WERI-Rb-1 (cell line): ENCODE results near the gene SRGAP3.

Experiments
- DNase-seq: peaks from one replicate; pipeline ENCODE4 v3.0.0-alpha.2; 2020
- H3K27ac ChIP-seq: fragments of 250-450 bp; sonication (Bioruptor Pico); 2 replicates; pipeline ENCODE4 v1.5.1; 2020; ENCODE audit warnings: mild to moderate bottlenecking, moderate library complexity
- H3K27me3 ChIP-seq: fragments of 250-450 bp; sonication (Bioruptor Pico); 2 replicates; pipeline ENCODE4 v1.5.1; 2021; ENCODE audit warnings: mild to moderate bottlenecking, low read depth, moderate library complexity; ENCODE audit not compliant: insufficient read depth, severe bottlenecking
- H3K36me3 ChIP-seq: fragments of 250-450 bp; sonication (Bioruptor Pico); 2 replicates; pipeline ENCODE4 v1.5.1; 2020; ENCODE audit warnings: mild to moderate bottlenecking, moderate library complexity
- H3K4me3 ChIP-seq: 2 replicates; pipeline ENCODE4 v1.5.1; 2011; ENCODE audit warnings: low read depth, mild to moderate bottlenecking, control low read depth, low read length
- H3K9me3 ChIP-seq: fragments of 250-450 bp; sonication (Bioruptor Pico); 2 replicates; pipeline ENCODE4 v1.5.1; 2021; ENCODE audit warnings: mild to moderate bottlenecking, moderate library complexity; ENCODE audit not compliant: severe bottlenecking
- CTCF ChIP-seq: IDR thresholded peaks from 2 replicates; pipeline ENCODE4 v1.5.1; 2011; ENCODE audit warnings: low read depth, mild to moderate bottlenecking, control low read depth, inconsistent platforms, low read length

The SRGAP3 gene

GRCh38 chr3:9192248-9193025 lies 57.0 kb downstream of the SRGAP3 start:
- Histone ChIP-seq H3K36me3 (no peaks in the 10 kb centered on the region), H3K27me3 (no peaks in the 10 kb centered on the region), H3K4me3 (no peak overlapping the region), H3K9me3 (no peaks in the 10 kb centered on the region), H3K27ac (no peak overlapping the region)
- TF ChIP-seq CTCF, result no peak
- DNase-seq, result no peak

GRCh38 chr3:9190276-9190675 lies 59.2 kb downstream of the SRGAP3 start:
- Histone ChIP-seq H3K27ac (no peak overlapping the region), H3K27me3 (no peaks in the 10 kb centered on the region), H3K9me3 (no peaks in the 10 kb centered on the region), H3K4me3 (no peak overlapping the region), H3K36me3 (no peaks in the 10 kb centered on the region)
- TF ChIP-seq CTCF, result no peak
- DNase-seq, result no peak

GRCh38 chr3:9188583-9188982 lies 60.9 kb downstream of the SRGAP3 start:
- Histone ChIP-seq H3K27ac (no peak overlapping the region), H3K9me3 (no peaks in the 10 kb centered on the region), H3K4me3 (no peak overlapping the region), H3K27me3 (no peaks in the 10 kb centered on the region), H3K36me3 (no peaks in the 10 kb centered on the region)
- no peak for TF ChIP-seq CTCF
- no peak for DNase-seq

GRCh38 chr3:9185701-9186100 lies 63.7 kb downstream of the SRGAP3 start:
- DNase-seq, result peak; percentile 89
- H3K27ac ChIP-seq, result peak overlapping the region; percentile 15; the same call in 1 of the 2 replicates
- no peak overlapping the region for H3K4me3 ChIP-seq
- H3K9me3 ChIP-seq, result no peaks in the 10 kb centered on the region
- TF ChIP-seq CTCF, result no peak
- no peaks in the 10 kb centered on the region for H3K27me3 ChIP-seq
- H3K36me3 ChIP-seq, result no peaks in the 10 kb centered on the region

- H3K36me3 ChIP-seq, result no peaks in the 10 kb centered on the region
- no peak for TF ChIP-seq CTCF
These were observed 64.4 kb downstream of the SRGAP3 start for GRCh38 chr3:9185046-9185445.

GRCh38 chr3:9184461-9184835 lies 65.0 kb downstream of the SRGAP3 start:
- no peaks in the 10 kb centered on the region for H3K36me3 ChIP-seq
- H3K4me3 ChIP-seq, result no peak overlapping the region
- DNase-seq, result peak; percentile 74
- H3K27me3 ChIP-seq, result no peaks in the 10 kb centered on the region
- H3K27ac ChIP-seq, result peak overlapping the region; percentile 78
- TF ChIP-seq CTCF, result no peak
- H3K9me3 ChIP-seq, result no peaks in the 10 kb centered on the region

More at GRCh38 chr3:9185046-9185445, 64.4 kb downstream of the SRGAP3 start:
- Histone ChIP-seq H3K27ac (peak overlapping the region; percentile 78), H3K27me3 (no peaks in the 10 kb centered on the region), H3K4me3 (no peak overlapping the region), H3K9me3 (no peaks in the 10 kb centered on the region)
- DNase-seq, result no peak
